H9 (cell line): Measurements from ENCODE around the gene NKX6-2. TPM values are rescaled to one million over a fixed set of nuclear protein-coding genes. Genes with fewer than 3 reads are reported as not detected.

ENCODE experiments used
- DNase-seq: peaks from one replicate; pipeline ENCODE4 v3.0.0-alpha.2; 2017
- H2AFZ ChIP-seq: one replicate; pipeline ENCODE4 v1.6.1; 2013; ENCODE audit warnings: mild to moderate bottlenecking, low read length, control low read depth, moderate library complexity
- H2AK5ac ChIP-seq: 2 replicates; pipeline ENCODE4 v1.6.1; 2013; ENCODE audit warnings: low read length, control low read depth, mixed read lengths; ENCODE audit not compliant: insufficient read length
- H2BK120ac ChIP-seq: one replicate; pipeline ENCODE4 v1.6.1; 2013; ENCODE audit warnings: low read depth, mild to moderate bottlenecking, low read length, control low read depth, inconsistent platforms; ENCODE audit not compliant: poor library complexity, severe bottlenecking
- H2BK12ac ChIP-seq: 2 replicates; pipeline ENCODE4 v1.6.1; 2013; ENCODE audit warnings: low read length, control low read depth, mixed read lengths, low read depth; ENCODE audit not compliant: insufficient read length
- H2BK15ac ChIP-seq: 2 replicates; pipeline ENCODE4 v1.6.1; 2013; ENCODE audit warnings: low read depth, low read length, control low read depth
- H2BK20ac ChIP-seq: one replicate; pipeline ENCODE4 v1.6.1; 2013; ENCODE audit warnings: low read depth, mild to moderate bottlenecking, low read length, control low read depth, inconsistent platforms; ENCODE audit not compliant: poor library complexity, severe bottlenecking
- H2BK5ac ChIP-seq: 2 replicates; pipeline ENCODE4 v1.6.1; 2013; ENCODE audit warnings: low read length, control low read depth, mixed read lengths; ENCODE audit not compliant: insufficient read length
- H3K14ac ChIP-seq: 2 replicates; pipeline ENCODE4 v1.6.1; 2013; ENCODE audit warnings: low read length, control low read depth; ENCODE audit not compliant: insufficient read depth
- H3K18ac ChIP-seq: 2 replicates; pipeline ENCODE4 v1.6.1; 2013; ENCODE audit warnings: low read depth, mild to moderate bottlenecking, mixed read lengths, low read length, control low read depth; ENCODE audit not compliant: insufficient read length
- H3K23ac ChIP-seq: 2 replicates; pipeline ENCODE4 v1.6.1; 2013; ENCODE audit warnings: low read length, control low read depth, mixed read lengths, low read depth; ENCODE audit not compliant: insufficient read length
- H3K23me2 ChIP-seq: 2 replicates; pipeline ENCODE4 v1.6.1; 2013; ENCODE audit warnings: low read depth, mild to moderate bottlenecking, mixed read lengths, low read length, control low read depth; ENCODE audit not compliant: insufficient read length, poor library complexity, severe bottlenecking
- H3K27ac ChIP-seq: 2 replicates; pipeline ENCODE4 v1.5.1; 2013; ENCODE audit warnings: low read length, control low read depth, mixed read lengths, low read depth; ENCODE audit not compliant: insufficient read length
- H3K27me3 ChIP-seq: 2 replicates; pipeline ENCODE4 v1.6.1; 2013; ENCODE audit warnings: low read length, control low read depth, inconsistent platforms; ENCODE audit not compliant: insufficient read depth
- H3K4ac ChIP-seq: 2 replicates; pipeline ENCODE4 v1.6.1; 2013; ENCODE audit warnings: low read depth, mild to moderate bottlenecking, control low read depth, inconsistent platforms, low read length, moderate library complexity
- H3K4me1 ChIP-seq: 2 replicates; pipeline ENCODE4 v1.6.1; 2013; ENCODE audit warnings: low read length, control low read depth, inconsistent platforms; ENCODE audit not compliant: insufficient read depth
- H3K4me2 ChIP-seq: 2 replicates; pipeline ENCODE4 v1.6.1; 2013; ENCODE audit warnings: low read length, control low read depth, mixed read lengths; ENCODE audit not compliant: insufficient read length, insufficient read depth
- H3K56ac ChIP-seq: 2 replicates; pipeline ENCODE4 v1.6.1; 2013; ENCODE audit warnings: low read depth, mild to moderate bottlenecking, mixed read lengths, low read length, control low read depth; ENCODE audit not compliant: insufficient read length
- H3K79me1 ChIP-seq: 2 replicates; pipeline ENCODE4 v1.6.1; 2013; ENCODE audit warnings: low read depth, mild to moderate bottlenecking, moderate library complexity, low read length, control low read depth, inconsistent platforms; ENCODE audit not compliant: insufficient read depth, poor library complexity, severe bottlenecking
- H3K79me2 ChIP-seq: 2 replicates; pipeline ENCODE4 v1.6.1; 2013; ENCODE audit warnings: low read length, control low read depth, inconsistent platforms; ENCODE audit not compliant: insufficient read depth
- H3K9ac ChIP-seq: 2 replicates; pipeline ENCODE4 v1.6.1; 2013; ENCODE audit warnings: low read length, control low read depth, mixed read lengths; ENCODE audit not compliant: insufficient read length; ENCODE audit errors: extremely low read depth
- H3K9me3 ChIP-seq: one replicate; pipeline ENCODE4 v1.6.1; 2013; ENCODE audit warnings: low read depth, low read length, inconsistent platforms; ENCODE audit not compliant: control insufficient read depth
- H3T11ph ChIP-seq: one replicate; pipeline ENCODE4 v1.6.1; 2013; ENCODE audit warnings: mild to moderate bottlenecking, low read length, control low read depth, inconsistent platforms
- H4K20me1 ChIP-seq: one replicate; pipeline ENCODE4 v1.6.1; 2013; ENCODE audit not compliant: control insufficient read depth, insufficient read length, insufficient read depth
- H4K5ac ChIP-seq: 2 replicates; pipeline ENCODE4 v1.6.1; 2013; ENCODE audit warnings: low read depth, mild to moderate bottlenecking, mixed read lengths, low read length, control low read depth; ENCODE audit not compliant: insufficient read length
- H4K8ac ChIP-seq: replicated peaks from 2 replicates; pipeline ENCODE4 v1.6.1; 2013; ENCODE audit warnings: low read length, control low read depth, mixed read lengths, low read depth; ENCODE audit not compliant: insufficient read length
- H4K91ac ChIP-seq: 2 replicates; pipeline ENCODE4 v1.6.1; 2013; ENCODE audit warnings: low read depth, mild to moderate bottlenecking, moderate library complexity, mixed read lengths, low read length, control low read depth; ENCODE audit not compliant: insufficient read length
- H3K27ac Mint-ChIP-seq, 3 experiments: 2 replicates in 2 of 3; 3 replicates in 1 of 3; pipeline ENCODE4 v1.8.0; 2020 to 2021; ENCODE audit warnings: mixed read lengths in 3 of 3, mild to moderate bottlenecking in 1 of 3, moderate library complexity in 1 of 3
- H3K27me3 Mint-ChIP-seq: 2 replicates; pipeline ENCODE4 v1.8.0; 2021; ENCODE audit warnings: low read depth, mild to moderate bottlenecking, moderate library complexity, mixed read lengths
- H3K36me3 Mint-ChIP-seq, 3 experiments: 2 replicates in 2 of 3; 3 replicates in 1 of 3; pipeline ENCODE4 v1.8.0; 2020 to 2021; ENCODE audit warnings: low read depth in 3 of 3, mixed read lengths in 3 of 3; ENCODE audit not compliant: insufficient read depth in 1 of 3
- H3K4me1 Mint-ChIP-seq, 2 experiments: 2 replicates each; pipeline ENCODE4 v1.8.0; 2020; ENCODE audit warnings: mixed read lengths in 2 of 2
- H3K4me3 Mint-ChIP-seq, 2 experiments: 2 replicates in 1 of 2; 3 replicates in 1 of 2; pipeline ENCODE4 v1.8.0; 2020 to 2021; ENCODE audit warnings: mild to moderate bottlenecking in 2 of 2, mixed read lengths in 2 of 2, moderate library complexity in 1 of 2
- H3K9me3 Mint-ChIP-seq, 2 experiments: 2 replicates in 1 of 2; 3 replicates in 1 of 2; pipeline ENCODE4 v1.8.0; 2020; ENCODE audit warnings: mild to moderate bottlenecking in 2 of 2, mixed read lengths in 2 of 2, moderate library complexity in 1 of 2
- CTCF ChIP-seq: fragments of 200-600 bp; sonication (generic); conservative IDR thresholded peaks from 3 replicates; pipeline ENCODE4 v1.8.0; 2021; ENCODE audit warnings: antibody characterized with exemption, mild to moderate bottlenecking
- WGBS: extraction: QIAGEN DNeasy Blood & Tissue Kit; methylation state at CpG from one replicate; pipeline ENCODE4 v1.1.7; 2013; ENCODE audit warnings: missing lambda C conversion rate, low lambda C conversion rate, mixed read lengths; ENCODE audit not compliant: insufficient read length; ENCODE audit errors: extremely low coverage; 5-methylcytosine and 5-hydroxymethylcytosine counted together
- total RNA-seq: library from RNA; stranded (reverse); gene quantifications from 2 replicates; pipeline ENCODE4 v1.2.1, GENCODE V29; 2021

NKX6-2 gene
- total RNA-seq, 1 experiment from 2014 or later = 0.13 TPM

GRCh38 chr10:132809232-132810140 is 23.5 kb upstream of the NKX6-2 start:
- Histone ChIP-seq H3K14ac (no peak overlapping the region; the same call in 1 of the 2 replicates), H3K79me2 (no peaks in the 10 kb centered on the region), H3K56ac (no peak overlapping the region), H2BK20ac (no peak overlapping the region), H4K91ac (no peak overlapping the region), H3K27ac (no peak overlapping the region), H4K5ac (no peak overlapping the region), H3K4ac (no peak overlapping the region), H3K23ac (no peak overlapping the region), H2BK15ac (no peak overlapping the region), H2AFZ (no peak overlapping the region), H2BK12ac (no peak overlapping the region), H3K18ac (no peak overlapping the region), H3K4me1 (no peaks in the 10 kb centered on the region), H3T11ph (no peak overlapping the region), H3K4me2 (no peak overlapping the region), H2AK5ac (no peak overlapping the region), H4K8ac (no peak overlapping the region), H2BK120ac (no peak overlapping the region), H3K9me3 (no peaks in the 10 kb centered on the region), H4K20me1 (no peaks in the 10 kb centered on the region), H2BK5ac (no peak overlapping the region), H3K9ac (no peak overlapping the region), H3K27me3 (no peaks in the 10 kb centered on the region), H3K79me1 (no peaks in the 10 kb centered on the region), H3K23me2 (no peaks in the 10 kb centered on the region)
- DNase-seq = no peak
- Mint-ChIP-seq H3K36me3 (no peaks in the 10 kb centered on the region; a peak in 1 of 7 replicates), H3K27ac (peak overlapping the region in 2 of 3 experiments; percentile 27 to 64; a peak in 2 of 7 replicates), H3K4me1 (peaks cover 0 to 11% of the 10 kb centered on the region in 2 experiments; a peak in 2 of 4 replicates), H3K27me3 (no peaks in the 10 kb centered on the region; the same call in none of the 2 replicates), H3K9me3 (no peaks in the 10 kb centered on the region), H3K4me3 (no peak overlapping the region)
- no CpG with 5 or more reads among the region's 38 CpGs for WGBS
- no peak for TF ChIP-seq CTCF
